ENCODE data around the gene CACYBP.

The CACYBP gene

DNA sequence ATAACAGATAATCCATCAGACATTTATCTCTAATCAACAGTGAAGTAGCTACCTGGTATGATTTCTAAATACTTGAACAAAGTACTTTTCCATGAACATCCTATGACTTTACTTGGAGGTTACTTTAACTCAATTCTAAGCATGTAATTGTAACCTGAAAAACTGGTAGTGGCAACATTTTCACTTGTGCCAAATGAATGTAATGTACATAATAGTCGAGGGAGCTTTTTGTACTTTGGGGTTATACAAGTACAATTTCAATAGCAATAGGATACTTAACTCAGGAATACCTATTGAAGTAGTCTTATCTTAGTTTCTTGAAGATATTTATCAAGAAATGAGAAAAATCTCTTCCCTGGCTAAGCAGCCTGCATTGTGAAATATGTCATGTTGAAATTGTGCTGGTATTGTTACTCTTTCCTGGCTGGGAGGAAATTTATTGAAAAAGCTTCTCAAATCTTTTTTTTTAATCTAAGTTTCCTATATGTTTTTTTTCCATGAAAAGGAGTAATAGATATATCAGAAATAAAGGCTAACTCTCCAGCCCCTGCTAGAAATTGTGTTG lies 33.7 kb upstream of the CACYBP start:
- ATAC-seq (no peak), DNase-seq (ENCODE audit: low spot score in 2 of 2) (no peak)
- Mint-ChIP-seq H3K4me1 (peaks cover 56% of the 10 kb centered on the region), H3K9me3 (no peaks in the 10 kb centered on the region), H3K27ac (peak overlapping the region; percentile 84), H3K4me3 (peak overlapping the region; percentile 72), H3K36me3 (peaks cover 23% of the 10 kb centered on the region)

GRCh38 chr1:174967845-174968705 lies 31.7 kb upstream of the CACYBP start:
- Mint-ChIP-seq H3K36me3 (peaks cover 28% of the 10 kb centered on the region), H3K4me3 (peak overlapping the region; percentile 72), H3K27ac (peak overlapping the region; percentile 94), H3K9me3 (no peaks in the 10 kb centered on the region), H3K4me1 (peaks cover 68% of the 10 kb centered on the region)
- no peak for DNase-seq (ENCODE audit: low spot score in 2 of 2)
- ATAC-seq = no peak

DNA sequence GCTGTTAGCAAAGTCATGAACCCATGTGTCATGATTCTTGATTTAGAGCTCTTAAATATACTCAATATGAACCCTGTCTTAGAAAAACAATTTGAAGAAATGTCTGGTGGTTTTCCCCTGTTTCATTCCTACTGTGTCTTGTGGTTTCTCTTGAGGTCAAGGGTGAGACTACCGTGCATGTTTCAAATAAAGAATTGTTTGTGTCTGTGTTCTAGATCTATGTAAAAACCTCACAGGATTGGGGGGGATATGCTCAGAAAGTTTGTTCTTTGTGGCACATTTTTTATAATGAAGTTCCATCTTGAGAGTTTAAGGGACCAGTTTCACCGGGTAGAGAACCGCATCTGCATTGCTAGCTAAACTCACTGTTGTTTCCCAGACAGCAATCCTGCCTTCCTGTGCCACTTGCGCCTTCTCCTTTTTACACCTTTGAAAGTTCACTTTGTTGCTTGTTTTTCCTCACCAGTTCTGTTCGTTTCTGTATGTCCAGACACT lies 30.9 kb upstream of the CACYBP start:
- peak in 1 of 2 donors; percentile 64 for DNase-seq (ENCODE audit: low spot score in 2 of 2)
- ATAC-seq = peak; percentile 74
- Mint-ChIP-seq H3K27ac (peak overlapping the region; percentile 94), H3K36me3 (peaks cover 33% of the 10 kb centered on the region), H3K4me3 (peak overlapping the region; percentile 72), H3K9me3 (no peaks in the 10 kb centered on the region), H3K4me1 (peaks cover 66% of the 10 kb centered on the region)

GRCh38 chr1:174969977-174970376 lies 29.8 kb upstream of the CACYBP start:
- H3K36me3 Mint-ChIP-seq = peaks cover 39% of the 10 kb centered on the region
- peaks cover 56% of the 10 kb centered on the region for H3K4me1 Mint-ChIP-seq
- peak overlapping the region; percentile 94 for H3K27ac Mint-ChIP-seq
- peak; percentile 84 for ATAC-seq
- H3K9me3 Mint-ChIP-seq = no peaks in the 10 kb centered on the region
- peak in 1 of 2 donors; percentile 74 for DNase-seq (ENCODE audit: low spot score in 2 of 2)
- peak overlapping the region; percentile 72 for H3K4me3 Mint-ChIP-seq

GRCh38 chr1:174971466-174971865 lies 28.3 kb upstream of the CACYBP start:
- no peak for DNase-seq (ENCODE audit: low spot score in 2 of 2)
- peak overlapping the region; percentile 55 for H3K27ac Mint-ChIP-seq
- ATAC-seq = no peak
- peak overlapping the region; percentile 34 for H3K4me3 Mint-ChIP-seq
- peaks cover 56% of the 10 kb centered on the region for H3K4me1 Mint-ChIP-seq
- H3K9me3 Mint-ChIP-seq = no peaks in the 10 kb centered on the region
- H3K36me3 Mint-ChIP-seq = peaks cover 48% of the 10 kb centered on the region

DNA sequence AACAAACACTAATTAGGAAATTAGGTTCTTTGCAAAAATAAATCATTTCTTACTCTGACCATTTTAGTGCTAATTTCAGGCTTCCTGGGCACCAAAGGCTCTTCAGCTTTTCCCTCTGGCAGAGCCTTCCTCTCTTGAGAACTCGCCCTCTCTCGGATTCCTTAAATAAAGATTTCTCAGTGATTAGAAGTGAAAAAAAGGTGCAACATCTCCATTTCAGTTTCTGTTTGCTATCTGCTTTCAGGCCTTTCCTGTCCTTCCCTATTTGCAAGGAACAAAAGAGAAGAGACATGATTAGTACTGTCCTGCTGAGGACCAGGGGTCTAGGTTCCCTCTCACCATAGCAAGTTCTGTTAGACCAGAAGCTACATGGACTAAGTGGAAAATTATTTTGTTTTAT lies 27.8 kb upstream of the CACYBP start:
- Mint-ChIP-seq H3K4me3 (peak overlapping the region; percentile 34), H3K9me3 (no peaks in the 10 kb centered on the region), H3K36me3 (peaks cover 48% of the 10 kb centered on the region), H3K4me1 (peaks cover 58% of the 10 kb centered on the region), H3K27ac (peak overlapping the region; percentile 55)
- ATAC-seq = no peak
- no peak for DNase-seq (ENCODE audit: low spot score in 2 of 2)

DNA sequence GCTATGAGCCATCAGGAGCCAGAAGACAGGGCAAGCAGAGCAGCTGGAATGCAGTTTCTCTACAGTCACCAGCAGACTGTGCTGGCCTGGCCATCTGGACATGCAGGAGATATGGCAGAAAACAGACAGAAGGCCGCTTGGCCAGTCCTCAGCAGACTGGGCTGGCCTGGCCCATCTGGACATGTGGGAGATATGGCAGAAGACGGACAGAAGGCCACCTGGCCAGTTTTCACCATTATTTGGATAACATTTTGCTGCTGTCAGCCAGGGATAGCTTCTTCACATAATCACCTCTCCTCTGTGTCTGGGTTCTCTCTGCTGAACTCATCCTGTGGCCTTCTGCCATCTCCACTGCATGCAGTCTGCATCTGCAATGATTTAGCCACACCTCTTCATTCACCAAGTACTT lies 25.0 kb upstream of the CACYBP start:
- peaks cover 53% of the 10 kb centered on the region for H3K4me1 Mint-ChIP-seq
- H3K27ac Mint-ChIP-seq = no peak overlapping the region
- H3K4me3 Mint-ChIP-seq = no peak overlapping the region
- no peaks in the 10 kb centered on the region for H3K9me3 Mint-ChIP-seq
- peaks cover 60% of the 10 kb centered on the region for H3K36me3 Mint-ChIP-seq
- no peak for ATAC-seq
- DNase-seq (ENCODE audit: low spot score in 2 of 2) = no peak

DNA sequence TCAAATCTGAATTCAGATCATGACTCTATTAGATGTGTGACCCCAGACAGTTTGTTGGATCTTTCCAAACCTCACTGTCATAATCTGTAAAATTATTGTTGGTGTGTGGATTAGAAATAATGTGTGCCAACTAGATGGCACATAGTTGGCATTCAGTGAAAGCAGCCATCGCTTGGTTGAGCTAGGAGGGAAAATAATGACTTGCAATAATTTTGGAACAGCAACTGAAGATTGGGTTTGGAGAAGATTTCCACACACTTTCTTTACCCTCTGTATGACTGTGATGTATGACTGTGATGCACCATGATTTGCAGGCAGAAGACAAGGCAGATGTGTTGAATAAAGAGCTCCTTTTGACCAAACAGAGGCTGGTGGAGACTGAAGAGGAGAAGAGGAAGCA lies 24.0 kb upstream of the CACYBP start:
- peaks cover 51% of the 10 kb centered on the region for H3K4me1 Mint-ChIP-seq
- no peak overlapping the region for H3K4me3 Mint-ChIP-seq
- peaks cover 60% of the 10 kb centered on the region for H3K36me3 Mint-ChIP-seq
- DNase-seq (ENCODE audit: low spot score in 2 of 2) = no peak
- H3K27ac Mint-ChIP-seq = peak overlapping the region; percentile 44
- no peak for ATAC-seq
- no peaks in the 10 kb centered on the region for H3K9me3 Mint-ChIP-seq

GRCh38 chr1:174976436-174977108 lies 23.2 kb upstream of the CACYBP start:
- Mint-ChIP-seq H3K27ac (peak overlapping the region; percentile 35), H3K9me3 (no peaks in the 10 kb centered on the region), H3K4me3 (no peak overlapping the region), H3K36me3 (peaks cover 64% of the 10 kb centered on the region), H3K4me1 (peaks cover 47% of the 10 kb centered on the region)
- peak; percentile 95 for ATAC-seq
- no peak for DNase-seq (ENCODE audit: low spot score in 2 of 2)

GRCh38 chr1:174982971-174983689 lies 16.6 kb upstream of the CACYBP start:
- no peak overlapping the region for H3K27ac Mint-ChIP-seq
- DNase-seq (ENCODE audit: low spot score in 2 of 2) (no peak), ATAC-seq (peak; percentile 19)
- H3K4me3 Mint-ChIP-seq = no peak overlapping the region
- peaks cover 67% of the 10 kb centered on the region for H3K36me3 Mint-ChIP-seq
- no peaks in the 10 kb centered on the region for H3K9me3 Mint-ChIP-seq
- H3K4me1 Mint-ChIP-seq = peaks cover 9% of the 10 kb centered on the region

- H3K4me3 Mint-ChIP-seq = no peak overlapping the region
- H3K9me3 Mint-ChIP-seq = no peaks in the 10 kb centered on the region
- DNase-seq (ENCODE audit: low spot score in 2 of 2) (no peak), ATAC-seq (no peak)
- peaks cover 60% of the 10 kb centered on the region for H3K36me3 Mint-ChIP-seq
- no peak overlapping the region for H3K27ac Mint-ChIP-seq
- H3K4me1 Mint-ChIP-seq = peaks cover 23% of the 10 kb centered on the region
These were observed 14.8 kb upstream of the CACYBP start for GRCh38 chr1:174984952-174985351.

GRCh38 chr1:174988539-174988938 lies 11.2 kb upstream of the CACYBP start:
- H3K27ac Mint-ChIP-seq = peak overlapping the region; percentile 41
- H3K9me3 Mint-ChIP-seq = no peaks in the 10 kb centered on the region
- H3K4me1 Mint-ChIP-seq = peaks cover 17% of the 10 kb centered on the region
- peaks cover 43% of the 10 kb centered on the region for H3K36me3 Mint-ChIP-seq
- no peak overlapping the region for H3K4me3 Mint-ChIP-seq
- DNase-seq (ENCODE audit: low spot score in 2 of 2) = no peak
- ATAC-seq = no peak

DNA sequence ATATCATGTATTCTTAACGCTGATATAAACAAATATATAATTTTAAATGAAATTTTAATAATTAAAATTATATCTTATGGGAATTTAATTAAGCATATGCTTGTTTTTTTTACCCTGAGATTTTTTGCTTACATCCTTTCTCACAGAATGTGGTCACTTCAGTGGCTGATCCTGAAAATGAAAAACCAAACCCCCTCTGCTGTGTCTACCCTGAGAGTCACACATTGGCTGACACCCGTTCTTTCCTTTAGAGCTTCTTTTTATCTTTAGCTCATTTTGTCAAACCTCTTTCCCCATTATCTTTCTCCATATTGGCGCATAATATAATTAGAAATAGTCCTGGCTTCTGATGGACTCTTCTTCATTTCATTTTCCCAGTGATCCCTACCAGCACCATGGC lies 10.8 kb upstream of the CACYBP start:
- Mint-ChIP-seq H3K9me3 (no peaks in the 10 kb centered on the region), H3K27ac (peak overlapping the region; percentile 79), H3K36me3 (peaks cover 44% of the 10 kb centered on the region), H3K4me3 (peak overlapping the region; percentile 58), H3K4me1 (peaks cover 17% of the 10 kb centered on the region)
- ATAC-seq (peak; percentile 44), DNase-seq (ENCODE audit: low spot score in 2 of 2) (no peak)

GRCh38 chr1:174989536-174990220 lies 10.1 kb upstream of the CACYBP start:
- Mint-ChIP-seq H3K36me3 (peaks cover 44% of the 10 kb centered on the region), H3K9me3 (no peaks in the 10 kb centered on the region), H3K4me1 (peaks cover 17% of the 10 kb centered on the region), H3K27ac (peak overlapping the region; percentile 87), H3K4me3 (peak overlapping the region; percentile 58)
- no peak for DNase-seq (ENCODE audit: low spot score in 2 of 2)
- no peak for ATAC-seq
